Uterus (tissue), 2 donors: ENCODE results near the gene ARID1B.

Experiments used
- CTCF ChIP-seq, 4 experiments: fragments of 200-600 bp in 2 of 4; fragments of 450-650 bp in 2 of 4; sonication (generic) in 2 of 4; IDR thresholded peaks; one replicate each; pipeline ENCODE4 v1.5.1; 2016 to 2019; ENCODE audit warnings: antibody characterized with exemption in 4 of 4, mild to moderate bottlenecking in 2 of 4, moderate library complexity in 1 of 4
- POLR2A ChIP-seq, 2 donors: fragments of 450-650 bp; IDR thresholded peaks; one replicate each; pipeline ENCODE4 v1.6.1; 2016; ENCODE audit warnings: antibody characterized with exemption in 2 of 2, mild to moderate bottlenecking in 1 of 2, moderate library complexity in 1 of 2

GRCh38 chr6:156950084-156950483, 172.9 kb downstream of the ARID1B start:
- TF ChIP-seq CTCF (IDR thresholded peaks at IDR 0.05) = no peak
- no peak for TF ChIP-seq POLR2A (IDR thresholded peaks at IDR 0.05)
